Left ventricle myocardium inferior (tissue), 1 donor: ENCODE results near the gene CHD9. TPM values are rescaled to one million over a fixed set of nuclear protein-coding genes. Genes with fewer than 3 reads are reported as not detected.

Experiments used
- DNase-seq: peaks from one replicate; pipeline ENCODE4 v3.0.0-alpha.2; 2020
- H3K27ac ChIP-seq: fragments of 200-600 bp; replicated peaks from 2 replicates; pipeline ENCODE4 v1.8.0; 2021
- H3K27me3 ChIP-seq: fragments of 200-600 bp; 2 replicates; pipeline ENCODE4 v1.8.0; 2021; ENCODE audit warnings: low read depth
- H3K36me3 ChIP-seq: fragments of 200-600 bp; 2 replicates; pipeline ENCODE4 v1.8.0; 2021
- H3K4me1 ChIP-seq: fragments of 200-600 bp; 2 replicates; pipeline ENCODE4 v1.8.0; 2021
- H3K4me3 ChIP-seq: fragments of 200-600 bp; 2 replicates; pipeline ENCODE4 v1.8.0; 2021; ENCODE audit warnings: mild to moderate bottlenecking, moderate library complexity
- H3K9me3 ChIP-seq: fragments of 200-600 bp; replicated peaks from 2 replicates; pipeline ENCODE4 v1.8.0; 2021
- intact Hi-C: fragments of 100-400 bp; cut with micrococcal nuclease; formaldehyde crosslinking; loops from one replicate; pipeline ENCODE4 v1.11.0; 2022
- total RNA-seq: library from RNA; stranded (reverse); fragmentation: NEBNext Ultra II Directional; extraction: Animal tissue kit (Norgen Biotek cat#: 25700); gene quantifications from one replicate; pipeline ENCODE4 v1.2.1, GENCODE V29; 2021
- TF ChIP-seq, protein P1 (sequence below): fragments of 200-600 bp; IDR thresholded peaks from 2 replicates; pipeline ENCODE4 v1.8.0; 2021; ENCODE audit warnings: antibody characterized with exemption, mild to moderate bottlenecking, borderline replicate concordance
- donor health status: DM: no; HTN: yes; CAD: no; lungs with severe emphysema.

CHD9 gene
- total RNA-seq, 1 donor from 2014 or later: 38.9 TPM

DNA sequence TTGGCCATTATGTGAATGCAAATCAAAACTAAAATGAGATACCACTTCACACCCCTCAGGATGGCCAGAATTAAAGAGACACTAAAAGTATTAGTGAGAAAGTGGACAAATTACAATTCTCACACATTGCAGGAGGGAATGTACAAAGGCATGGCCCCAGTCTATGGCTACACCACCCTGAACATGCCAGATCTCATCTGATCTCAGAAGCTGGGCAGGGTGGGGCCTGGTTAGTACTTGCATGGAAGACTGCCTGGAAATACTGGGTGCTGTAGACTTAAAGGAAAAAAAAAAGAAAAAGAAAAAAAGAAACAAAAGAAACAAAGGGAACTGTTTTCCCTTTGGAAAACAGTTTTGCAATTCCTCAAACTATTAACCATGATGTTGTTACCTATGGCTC is 282.5 kb downstream of the CHD9 start:
- Histone ChIP-seq H3K27me3 (no peaks in the 10 kb centered on the region), H3K4me3 (no peak overlapping the region), H3K27ac (no peak overlapping the region), H3K4me1 (no peaks in the 10 kb centered on the region), H3K36me3 (no peaks in the 10 kb centered on the region), H3K9me3 (no peaks in the 10 kb centered on the region)
- intact Hi-C loops: no loop called here
- DNase-seq: no peak
- TF ChIP-seq, protein P1, sequence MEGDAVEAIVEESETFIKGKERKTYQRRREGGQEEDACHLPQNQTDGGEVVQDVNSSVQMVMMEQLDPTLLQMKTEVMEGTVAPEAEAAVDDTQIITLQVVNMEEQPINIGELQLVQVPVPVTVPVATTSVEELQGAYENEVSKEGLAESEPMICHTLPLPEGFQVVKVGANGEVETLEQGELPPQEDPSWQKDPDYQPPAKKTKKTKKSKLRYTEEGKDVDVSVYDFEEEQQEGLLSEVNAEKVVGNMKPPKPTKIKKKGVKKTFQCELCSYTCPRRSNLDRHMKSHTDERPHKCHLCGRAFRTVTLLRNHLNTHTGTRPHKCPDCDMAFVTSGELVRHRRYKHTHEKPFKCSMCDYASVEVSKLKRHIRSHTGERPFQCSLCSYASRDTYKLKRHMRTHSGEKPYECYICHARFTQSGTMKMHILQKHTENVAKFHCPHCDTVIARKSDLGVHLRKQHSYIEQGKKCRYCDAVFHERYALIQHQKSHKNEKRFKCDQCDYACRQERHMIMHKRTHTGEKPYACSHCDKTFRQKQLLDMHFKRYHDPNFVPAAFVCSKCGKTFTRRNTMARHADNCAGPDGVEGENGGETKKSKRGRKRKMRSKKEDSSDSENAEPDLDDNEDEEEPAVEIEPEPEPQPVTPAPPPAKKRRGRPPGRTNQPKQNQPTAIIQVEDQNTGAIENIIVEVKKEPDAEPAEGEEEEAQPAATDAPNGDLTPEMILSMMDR: no peak

DNA sequence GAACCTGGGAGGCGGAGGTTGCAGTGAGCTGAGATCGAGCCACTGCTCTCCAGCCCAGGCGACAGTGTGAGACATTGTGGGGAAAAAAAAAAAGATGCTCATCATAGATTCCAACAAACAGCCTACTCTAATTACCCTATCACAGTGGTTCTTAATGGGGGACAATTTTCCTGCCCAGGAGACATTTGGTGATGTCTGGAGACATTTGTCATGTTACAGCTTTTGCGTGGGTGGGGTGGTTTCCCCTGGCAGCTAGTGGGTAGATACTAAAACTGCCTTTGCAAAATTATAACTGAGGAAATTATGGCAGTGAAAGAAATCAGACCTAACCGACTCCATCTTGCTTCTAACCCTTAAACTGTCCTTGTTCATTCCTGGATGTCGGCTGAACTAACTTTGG is 287.0 kb downstream of the CHD9 start:
- Histone ChIP-seq H3K36me3 (no peaks in the 10 kb centered on the region), H3K4me1 (no peaks in the 10 kb centered on the region), H3K27me3 (no peaks in the 10 kb centered on the region), H3K9me3 (no peaks in the 10 kb centered on the region), H3K4me3 (no peak overlapping the region), H3K27ac (no peak overlapping the region)
- DNase-seq: no peak
- intact Hi-C loops: no loop called here
- TF ChIP-seq, protein P1: no peak

DNA sequence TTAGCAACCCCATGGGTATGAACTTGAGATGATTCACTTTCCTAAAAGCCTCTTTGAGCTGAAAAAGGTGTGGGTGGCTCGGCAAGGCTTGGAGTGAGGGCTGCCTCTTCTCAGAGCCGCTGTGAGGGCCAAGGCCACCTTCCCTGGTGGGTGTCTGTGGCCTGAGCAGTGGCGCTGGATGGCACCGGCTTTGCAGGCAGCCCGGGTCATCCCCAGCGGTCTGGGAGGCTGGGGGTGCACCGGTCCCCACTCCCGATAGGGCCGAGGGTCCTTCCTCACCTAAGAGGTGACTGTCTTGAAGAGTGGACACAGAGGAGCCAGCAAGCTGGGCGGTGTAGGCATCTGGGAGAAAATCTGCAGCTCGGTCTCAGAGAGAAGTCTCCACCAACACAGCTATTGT is 300.3 kb downstream of the CHD9 start:
- TF ChIP-seq, protein P1: no peak
- intact Hi-C loops: no loop called here

DNA sequence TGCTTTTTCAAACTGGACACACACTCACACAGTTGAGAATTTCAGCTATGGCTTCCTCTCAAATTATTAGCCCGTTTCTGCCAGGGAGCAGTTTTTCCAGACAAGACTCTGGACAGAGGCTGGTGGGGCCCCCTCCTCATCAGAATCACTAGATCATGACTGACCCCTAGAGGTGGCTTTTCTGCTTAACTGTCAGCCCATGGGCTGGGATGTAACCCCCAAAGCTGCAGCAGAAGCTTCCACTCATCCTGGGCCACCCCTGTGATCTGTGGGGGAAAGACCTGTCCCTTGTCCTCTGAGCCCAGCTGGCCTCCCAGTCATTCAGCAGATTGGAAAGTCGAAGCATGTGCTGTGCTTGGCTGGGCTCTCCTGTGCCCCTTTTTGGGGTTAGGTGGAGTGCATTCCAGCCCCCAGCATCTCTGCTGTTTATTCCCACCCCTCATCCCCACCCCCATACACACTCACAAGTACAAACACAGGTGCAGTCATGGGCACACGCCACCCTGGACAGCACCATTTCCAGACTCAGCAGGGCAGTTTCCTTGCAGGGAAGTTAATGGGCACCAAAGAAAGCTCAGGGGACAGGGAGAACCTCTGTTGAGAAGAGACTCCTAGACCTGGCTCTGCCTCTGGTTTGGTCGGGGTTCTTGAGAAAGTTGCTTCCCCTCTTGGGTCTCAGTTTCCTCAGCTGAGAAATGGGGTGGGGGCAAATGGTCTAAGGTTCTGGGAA is 301.9 kb downstream of the CHD9 start:
- Histone ChIP-seq H3K36me3 (no peaks in the 10 kb centered on the region), H3K27me3 (peaks cover 60% of the 10 kb centered on the region), H3K27ac (no peak overlapping the region), H3K4me3 (no peak overlapping the region), H3K4me1 (no peaks in the 10 kb centered on the region), H3K9me3 (no peaks in the 10 kb centered on the region)
- DNase-seq: no peak
- intact Hi-C loops: no loop called here
- TF ChIP-seq, protein P1: no peak

More for the DNA sequence above, 300.3 kb downstream of the CHD9 start:
- Histone ChIP-seq H3K4me1 (no peaks in the 10 kb centered on the region), H3K27me3 (peaks cover 53% of the 10 kb centered on the region), H3K4me3 (no peak overlapping the region), H3K36me3 (no peaks in the 10 kb centered on the region), H3K27ac (no peak overlapping the region), H3K9me3 (peaks cover 12% of the 10 kb centered on the region)
- DNase-seq: no peak

DNA sequence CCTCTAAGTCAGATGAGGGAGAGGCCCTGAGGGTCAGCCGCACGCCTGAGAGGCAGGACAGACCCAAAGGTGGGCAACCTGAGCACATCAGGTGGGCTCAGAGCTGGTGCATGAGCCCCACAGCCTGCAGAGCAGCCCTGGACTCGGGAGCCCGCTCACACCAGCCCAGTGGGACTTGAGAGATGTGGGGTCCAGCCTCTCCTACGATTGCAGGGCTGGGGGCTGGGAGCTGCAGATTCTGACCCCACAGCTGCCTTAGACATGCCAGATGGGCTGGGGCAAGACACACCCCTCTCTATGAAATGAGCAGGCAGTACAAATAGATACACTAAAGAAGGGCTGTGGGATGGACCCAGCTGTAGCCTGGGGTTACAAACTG is 302.4 kb downstream of the CHD9 start:
- TF ChIP-seq, protein P1: no peak
- Histone ChIP-seq H3K36me3 (no peaks in the 10 kb centered on the region), H3K27me3 (peaks cover 64% of the 10 kb centered on the region), H3K4me1 (no peaks in the 10 kb centered on the region), H3K27ac (no peak overlapping the region), H3K4me3 (no peak overlapping the region), H3K9me3 (no peaks in the 10 kb centered on the region)
- intact Hi-C loops: no loop called here
- DNase-seq: no peak
